Measurements from ENCODE around the gene FLRT2.

FLRT2 gene, protein sequence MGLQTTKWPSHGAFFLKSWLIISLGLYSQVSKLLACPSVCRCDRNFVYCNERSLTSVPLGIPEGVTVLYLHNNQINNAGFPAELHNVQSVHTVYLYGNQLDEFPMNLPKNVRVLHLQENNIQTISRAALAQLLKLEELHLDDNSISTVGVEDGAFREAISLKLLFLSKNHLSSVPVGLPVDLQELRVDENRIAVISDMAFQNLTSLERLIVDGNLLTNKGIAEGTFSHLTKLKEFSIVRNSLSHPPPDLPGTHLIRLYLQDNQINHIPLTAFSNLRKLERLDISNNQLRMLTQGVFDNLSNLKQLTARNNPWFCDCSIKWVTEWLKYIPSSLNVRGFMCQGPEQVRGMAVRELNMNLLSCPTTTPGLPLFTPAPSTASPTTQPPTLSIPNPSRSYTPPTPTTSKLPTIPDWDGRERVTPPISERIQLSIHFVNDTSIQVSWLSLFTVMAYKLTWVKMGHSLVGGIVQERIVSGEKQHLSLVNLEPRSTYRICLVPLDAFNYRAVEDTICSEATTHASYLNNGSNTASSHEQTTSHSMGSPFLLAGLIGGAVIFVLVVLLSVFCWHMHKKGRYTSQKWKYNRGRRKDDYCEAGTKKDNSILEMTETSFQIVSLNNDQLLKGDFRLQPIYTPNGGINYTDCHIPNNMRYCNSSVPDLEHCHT

GRCh38 chr14:85529803-85530574, at the start of gene FLRT2:
Gene FLRT2 (plus strand): TSS chr14:85530144. CDS start chr14:85621515, 91,371 bp downstream.
- peak within 1 kb of the TSS; percentile 84 for H3K4me3 ChIP-seq (ENCODE audit: low read depth, low read length)
- H3K36me3 ChIP-seq, result no peaks in the 10 kb centered on the region
- H3K27ac ChIP-seq, result no peak within 1 kb of the TSS; the same call in 1 of the 2 replicates
- no peaks in the 10 kb centered on the region for H3K9me3 ChIP-seq (ENCODE audit: severe bottlenecking)
- DNase-seq, result peak; percentile 30
- TF ChIP-seq, protein P1, sequence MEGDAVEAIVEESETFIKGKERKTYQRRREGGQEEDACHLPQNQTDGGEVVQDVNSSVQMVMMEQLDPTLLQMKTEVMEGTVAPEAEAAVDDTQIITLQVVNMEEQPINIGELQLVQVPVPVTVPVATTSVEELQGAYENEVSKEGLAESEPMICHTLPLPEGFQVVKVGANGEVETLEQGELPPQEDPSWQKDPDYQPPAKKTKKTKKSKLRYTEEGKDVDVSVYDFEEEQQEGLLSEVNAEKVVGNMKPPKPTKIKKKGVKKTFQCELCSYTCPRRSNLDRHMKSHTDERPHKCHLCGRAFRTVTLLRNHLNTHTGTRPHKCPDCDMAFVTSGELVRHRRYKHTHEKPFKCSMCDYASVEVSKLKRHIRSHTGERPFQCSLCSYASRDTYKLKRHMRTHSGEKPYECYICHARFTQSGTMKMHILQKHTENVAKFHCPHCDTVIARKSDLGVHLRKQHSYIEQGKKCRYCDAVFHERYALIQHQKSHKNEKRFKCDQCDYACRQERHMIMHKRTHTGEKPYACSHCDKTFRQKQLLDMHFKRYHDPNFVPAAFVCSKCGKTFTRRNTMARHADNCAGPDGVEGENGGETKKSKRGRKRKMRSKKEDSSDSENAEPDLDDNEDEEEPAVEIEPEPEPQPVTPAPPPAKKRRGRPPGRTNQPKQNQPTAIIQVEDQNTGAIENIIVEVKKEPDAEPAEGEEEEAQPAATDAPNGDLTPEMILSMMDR (IDR thresholded peaks at IDR 0.05; ENCODE audit: low read depth, low read length), result no peak
- H3K27me3 ChIP-seq (ENCODE audit: insufficient read depth, low read depth, severe bottlenecking), result peaks cover 29% of the 10 kb centered on the region

- Histone ChIP-seq H3K27ac (no peak overlapping the region), H3K9me3 (ENCODE audit: severe bottlenecking) (no peaks in the 10 kb centered on the region), H3K27me3 (ENCODE audit: insufficient read depth, low read depth, severe bottlenecking) (no peaks in the 10 kb centered on the region), H3K4me3 (ENCODE audit: low read depth, low read length) (no peak overlapping the region), H3K36me3 (no peaks in the 10 kb centered on the region)
- TF ChIP-seq, protein P1 (IDR thresholded peaks at IDR 0.05; ENCODE audit: low read depth, low read length), result no peak
- DNase-seq, result no peak
Observed at GRCh38 chr14:85481471-85481870, 48.5 kb upstream of the FLRT2 start.

DNA sequence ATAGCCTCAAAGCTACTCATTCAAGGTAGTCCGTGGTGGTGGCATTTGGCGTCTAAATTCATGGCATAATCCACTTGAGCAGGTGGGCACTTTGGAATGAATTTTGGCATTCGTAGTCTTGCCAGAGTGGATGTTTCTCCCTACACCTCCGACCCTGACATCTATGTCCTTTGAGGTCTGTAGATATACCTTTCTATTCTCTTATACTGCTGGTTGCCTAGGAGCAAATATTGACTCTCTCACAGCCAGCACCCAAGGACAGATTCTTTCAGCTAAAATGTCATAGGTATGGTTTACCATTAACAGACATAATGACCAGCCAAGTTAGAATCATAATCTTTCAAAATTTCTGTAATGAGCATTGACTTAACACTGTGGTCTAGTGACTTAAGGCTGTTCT, 47.4 kb upstream of the FLRT2 start:
- no peak overlapping the region for H3K27ac ChIP-seq
- H3K9me3 ChIP-seq (ENCODE audit: severe bottlenecking), result no peaks in the 10 kb centered on the region
- no peak overlapping the region for H3K4me3 ChIP-seq (ENCODE audit: low read depth, low read length)
- H3K36me3 ChIP-seq, result no peaks in the 10 kb centered on the region
- TF ChIP-seq, protein P1 (IDR thresholded peaks at IDR 0.05; ENCODE audit: low read depth, low read length), result no peak
- no peaks in the 10 kb centered on the region for H3K27me3 ChIP-seq (ENCODE audit: insufficient read depth, low read depth, severe bottlenecking)
- DNase-seq, result no peak

DNA sequence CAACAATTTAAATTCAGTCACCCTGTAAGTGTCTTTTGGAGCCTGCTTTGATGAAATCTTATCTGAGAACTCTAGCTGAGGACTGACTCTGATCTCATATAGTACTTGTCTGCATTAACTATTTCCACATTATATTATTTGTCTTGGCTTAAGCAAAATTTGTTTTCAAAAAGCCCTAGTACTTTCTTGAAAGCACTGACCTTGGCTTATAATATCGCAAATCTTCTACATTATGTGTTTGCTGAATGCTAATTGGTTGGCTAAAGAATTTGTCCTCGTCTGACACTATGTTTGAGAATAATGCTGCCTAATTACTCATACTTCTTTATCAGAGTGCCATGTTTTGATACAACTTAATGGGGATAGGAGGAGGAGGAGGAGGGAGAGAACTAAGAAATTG, 46.9 kb upstream of the FLRT2 start:
- Histone ChIP-seq H3K27me3 (ENCODE audit: insufficient read depth, low read depth, severe bottlenecking) (no peaks in the 10 kb centered on the region), H3K36me3 (no peaks in the 10 kb centered on the region), H3K4me3 (ENCODE audit: low read depth, low read length) (no peak overlapping the region), H3K27ac (no peak overlapping the region), H3K9me3 (ENCODE audit: severe bottlenecking) (no peaks in the 10 kb centered on the region)
- TF ChIP-seq, protein P1 (IDR thresholded peaks at IDR 0.05; ENCODE audit: low read depth, low read length), result no peak
- no peak for DNase-seq

DNA sequence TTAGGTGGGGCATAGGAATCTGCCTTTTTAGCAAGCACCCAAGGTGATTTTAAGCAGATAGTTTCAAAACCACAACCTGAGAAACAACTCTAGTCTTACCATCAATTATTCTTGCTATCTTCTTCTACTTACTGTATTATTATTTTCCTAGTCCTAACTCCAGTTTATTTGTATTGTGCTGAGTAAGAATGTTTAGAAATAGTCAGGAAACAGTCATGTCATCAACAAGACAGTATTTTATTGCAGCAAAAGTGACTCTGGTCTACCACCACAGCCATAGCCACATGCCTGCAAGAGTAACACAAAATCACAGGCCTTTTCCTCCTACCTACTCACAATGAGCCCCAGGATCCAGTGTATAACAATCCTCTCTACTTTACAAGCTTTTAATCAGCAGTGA, 46.3 kb upstream of the FLRT2 start:
- no peaks in the 10 kb centered on the region for H3K27me3 ChIP-seq (ENCODE audit: insufficient read depth, low read depth, severe bottlenecking)
- no peaks in the 10 kb centered on the region for H3K9me3 ChIP-seq (ENCODE audit: severe bottlenecking)
- TF ChIP-seq, protein P1 (IDR thresholded peaks at IDR 0.05; ENCODE audit: low read depth, low read length), result no peak
- no peak for DNase-seq
- no peak overlapping the region for H3K4me3 ChIP-seq (ENCODE audit: low read depth, low read length)
- H3K36me3 ChIP-seq, result no peaks in the 10 kb centered on the region
- no peak overlapping the region for H3K27ac ChIP-seq
